ENCODE measurements around the gene DCDC2.

DCDC2 gene

DNA sequence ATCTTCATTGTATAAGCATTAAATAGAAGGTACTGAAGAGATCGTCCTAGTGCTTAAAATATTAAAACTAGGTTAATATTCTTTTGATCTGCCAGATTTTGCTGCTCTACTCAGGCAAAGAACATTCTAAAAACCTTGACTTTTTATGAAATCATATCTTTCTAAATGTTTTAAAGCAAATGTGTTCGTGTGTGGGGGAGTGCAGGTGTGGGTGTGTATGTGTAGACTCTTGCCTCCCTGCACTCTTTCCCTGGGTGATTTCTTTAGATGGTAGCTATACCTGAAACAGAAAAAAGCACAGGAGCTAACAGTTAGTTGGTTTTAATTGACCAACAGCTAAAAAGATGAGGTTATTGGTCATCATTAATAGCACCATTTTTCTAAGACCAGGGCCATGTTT is 226.1 kb downstream of the DCDC2 start:
- DNase-seq (ENCODE audit: extremely low read depth, low read depth), result no peak
- TF ChIP-seq, protein P1, sequence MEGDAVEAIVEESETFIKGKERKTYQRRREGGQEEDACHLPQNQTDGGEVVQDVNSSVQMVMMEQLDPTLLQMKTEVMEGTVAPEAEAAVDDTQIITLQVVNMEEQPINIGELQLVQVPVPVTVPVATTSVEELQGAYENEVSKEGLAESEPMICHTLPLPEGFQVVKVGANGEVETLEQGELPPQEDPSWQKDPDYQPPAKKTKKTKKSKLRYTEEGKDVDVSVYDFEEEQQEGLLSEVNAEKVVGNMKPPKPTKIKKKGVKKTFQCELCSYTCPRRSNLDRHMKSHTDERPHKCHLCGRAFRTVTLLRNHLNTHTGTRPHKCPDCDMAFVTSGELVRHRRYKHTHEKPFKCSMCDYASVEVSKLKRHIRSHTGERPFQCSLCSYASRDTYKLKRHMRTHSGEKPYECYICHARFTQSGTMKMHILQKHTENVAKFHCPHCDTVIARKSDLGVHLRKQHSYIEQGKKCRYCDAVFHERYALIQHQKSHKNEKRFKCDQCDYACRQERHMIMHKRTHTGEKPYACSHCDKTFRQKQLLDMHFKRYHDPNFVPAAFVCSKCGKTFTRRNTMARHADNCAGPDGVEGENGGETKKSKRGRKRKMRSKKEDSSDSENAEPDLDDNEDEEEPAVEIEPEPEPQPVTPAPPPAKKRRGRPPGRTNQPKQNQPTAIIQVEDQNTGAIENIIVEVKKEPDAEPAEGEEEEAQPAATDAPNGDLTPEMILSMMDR (IDR thresholded peaks at IDR 0.05; ENCODE audit: low read depth, low read length), result no peak

DNA sequence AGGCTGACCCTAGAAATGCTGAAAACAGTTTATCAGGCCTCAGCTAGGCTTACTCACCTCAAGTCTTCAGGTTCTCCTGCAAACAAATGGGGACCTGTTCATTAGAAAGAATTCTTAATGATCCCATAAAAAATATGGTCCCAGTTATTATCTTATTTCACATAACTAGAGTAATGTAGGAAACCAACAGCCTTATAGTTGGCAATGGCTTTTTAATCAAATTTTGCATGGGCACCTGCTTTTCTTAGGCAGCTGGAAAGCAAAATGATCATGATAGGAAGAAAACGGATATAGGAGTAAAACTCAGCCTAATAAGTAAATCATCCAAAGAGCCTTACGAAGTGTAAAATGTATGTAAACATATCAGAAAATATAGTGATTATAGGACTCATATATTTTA is 230.5 kb downstream of the DCDC2 start:
- TF ChIP-seq, protein P1 (IDR thresholded peaks at IDR 0.05; ENCODE audit: low read depth, low read length), result no peak
- no peak for DNase-seq (ENCODE audit: extremely low read depth, low read depth)

DNA sequence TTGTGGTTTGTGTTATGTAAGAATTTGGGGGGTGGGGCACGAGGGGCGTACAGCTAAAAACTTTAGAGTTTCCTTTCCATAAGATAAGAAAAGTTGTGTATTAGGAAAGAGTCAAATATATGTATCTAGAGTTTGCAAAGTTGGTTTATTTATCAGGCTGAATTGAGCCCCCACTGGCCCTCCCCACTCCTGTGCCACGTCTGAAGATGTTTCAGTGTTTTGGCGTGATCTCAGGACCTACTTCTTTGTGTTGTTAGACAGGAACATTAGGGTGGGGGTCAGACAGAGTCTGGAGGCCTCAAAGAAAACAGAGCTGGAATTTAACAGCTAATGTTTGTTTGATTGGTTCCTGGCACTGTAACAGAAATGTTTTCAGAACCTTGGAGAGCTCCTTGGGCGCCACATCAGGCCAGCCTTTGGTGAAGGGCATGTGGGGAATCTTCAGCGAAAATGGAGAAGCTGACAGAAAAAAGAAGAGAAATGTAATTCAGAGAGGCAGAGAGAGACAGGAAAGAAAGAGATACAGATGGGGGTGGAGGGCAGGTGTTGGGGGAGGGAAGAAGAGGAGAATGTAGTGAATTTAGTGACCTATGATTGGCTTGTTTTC is 231.2 kb downstream of the DCDC2 start:
- TF ChIP-seq, protein P1 (IDR thresholded peaks at IDR 0.05; ENCODE audit: low read depth, low read length), result no peak
- peak; percentile 11 for DNase-seq (ENCODE audit: extremely low read depth, low read depth)

DNA sequence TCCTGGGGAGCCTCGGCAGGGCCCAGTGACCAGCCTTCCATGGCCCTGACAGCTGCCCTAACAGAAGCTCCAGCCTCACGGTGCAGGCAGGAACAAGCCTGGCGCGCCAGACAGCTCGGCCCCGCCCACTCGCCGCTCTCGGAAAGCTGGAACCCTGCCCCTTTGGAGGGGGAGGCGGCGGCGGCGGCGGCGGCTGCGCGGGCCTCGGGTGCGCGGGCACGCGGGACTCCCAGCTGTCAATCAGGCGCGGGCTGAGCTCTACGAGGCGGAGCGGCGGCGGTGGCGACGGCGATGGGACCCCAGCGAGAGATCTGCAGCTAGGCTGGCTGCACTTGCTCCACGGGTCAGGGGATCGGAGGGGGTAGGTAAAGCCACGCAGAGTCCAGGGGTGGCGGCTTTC is 231.9 kb downstream of the DCDC2 start, which contains the start of gene NRSN1:
NRSN1 (plus strand) TSS at position 236 of the 400 bp plus-strand sequence. CDS start 8,113 bp downstream, outside the sequence.
- TF ChIP-seq, protein P1 (IDR thresholded peaks at IDR 0.05; ENCODE audit: low read depth, low read length), result no peak
- DNase-seq (ENCODE audit: extremely low read depth, low read depth), result no peak

DNA sequence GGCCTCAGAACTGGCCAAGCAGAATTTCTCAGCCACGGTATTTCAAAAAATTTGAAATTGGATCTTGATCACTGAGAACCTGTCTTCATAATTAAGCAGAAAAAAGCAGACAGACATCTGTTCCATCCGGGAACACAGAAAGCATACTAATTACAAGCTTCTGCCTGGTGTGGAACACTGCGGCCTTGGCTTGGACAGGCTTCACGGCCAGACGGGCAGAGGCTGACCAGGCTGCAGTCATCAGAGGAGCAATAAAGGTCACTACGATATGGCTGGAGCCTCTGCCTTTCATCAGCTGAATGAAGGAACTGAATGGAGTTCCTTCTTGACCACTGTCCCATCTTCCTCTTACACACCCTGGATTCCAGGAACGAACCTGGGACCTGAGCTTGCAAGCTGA is 235.7 kb downstream of the DCDC2 start:
- no peak for DNase-seq (ENCODE audit: extremely low read depth, low read depth)
- TF ChIP-seq, protein P1 (IDR thresholded peaks at IDR 0.05; ENCODE audit: low read depth, low read length), result no peak
